Stimulated activated CD4-positive, alpha-beta T cell treated with anti-CD3 and anti-CD28 coated beads, Interleukin-1b, Interleukin-23, amount 100 ng/mL, for 24 hours (primary cell): ENCODE results near the gene HIC1.

Source experiments
- DNase-seq, 4 experiments: peaks; one replicate each; pipeline ENCODE4 v3.0.0-alpha.2; 2020; ENCODE audit warnings: low read depth in 4 of 4, low spot score in 1 of 4

HIC1 gene

GRCh38 chr17:2071455-2072281 lies 16.8 kb downstream of the HIC1 start:
- no peak for DNase-seq

- DNase-seq: no peak
Observed at GRCh38 chr17:2074919-2075318, 20.0 kb downstream of the HIC1 start.

- no peak for DNase-seq
Observed at GRCh38 chr17:2075336-2076086, 20.6 kb downstream of the HIC1 start.

GRCh38 chr17:2076087-2076984 lies 21.4 kb downstream of the HIC1 start:
- no peak for DNase-seq

GRCh38 chr17:2077040-2077439 lies 22.1 kb downstream of the HIC1 start:
- DNase-seq: no peak

DNA sequence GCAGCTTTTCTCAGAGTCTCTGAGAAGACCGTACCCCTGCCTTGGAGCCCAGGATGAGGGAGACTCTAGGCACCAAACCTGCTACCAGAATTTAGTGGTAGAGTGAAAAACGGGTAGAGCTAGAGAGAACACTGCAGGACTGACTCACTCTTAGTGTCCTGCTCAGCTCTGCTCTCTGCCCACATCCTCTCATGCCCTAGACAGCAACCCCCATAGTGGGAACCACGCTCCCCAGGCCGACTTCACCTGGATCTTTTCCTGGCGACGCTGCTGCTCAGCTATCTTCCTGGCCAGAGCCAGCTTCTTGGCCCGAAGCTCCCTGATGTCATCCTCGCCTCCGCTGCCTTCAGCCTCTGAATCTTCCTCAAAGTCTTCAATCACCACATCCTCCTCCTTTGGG lies 26.7 kb downstream of the HIC1 start:
- DNase-seq: no peak

- DNase-seq: no peak
Observed at GRCh38 chr17:2082003-2082781, 27.3 kb downstream of the HIC1 start.

- DNase-seq: no peak
Observed at GRCh38 chr17:2083613-2084035, 28.7 kb downstream of the HIC1 start.

GRCh38 chr17:2084036-2084765 lies 29.3 kb downstream of the HIC1 start:
- DNase-seq: no peak

- DNase-seq: no peak
Observed at GRCh38 chr17:2084766-2085647, 30.1 kb downstream of the HIC1 start.

GRCh38 chr17:2085648-2085949 lies 30.7 kb downstream of the HIC1 start:
- no peak for DNase-seq

- no peak for DNase-seq
Observed at GRCh38 chr17:2086306-2086705, 31.4 kb downstream of the HIC1 start.

DNA sequence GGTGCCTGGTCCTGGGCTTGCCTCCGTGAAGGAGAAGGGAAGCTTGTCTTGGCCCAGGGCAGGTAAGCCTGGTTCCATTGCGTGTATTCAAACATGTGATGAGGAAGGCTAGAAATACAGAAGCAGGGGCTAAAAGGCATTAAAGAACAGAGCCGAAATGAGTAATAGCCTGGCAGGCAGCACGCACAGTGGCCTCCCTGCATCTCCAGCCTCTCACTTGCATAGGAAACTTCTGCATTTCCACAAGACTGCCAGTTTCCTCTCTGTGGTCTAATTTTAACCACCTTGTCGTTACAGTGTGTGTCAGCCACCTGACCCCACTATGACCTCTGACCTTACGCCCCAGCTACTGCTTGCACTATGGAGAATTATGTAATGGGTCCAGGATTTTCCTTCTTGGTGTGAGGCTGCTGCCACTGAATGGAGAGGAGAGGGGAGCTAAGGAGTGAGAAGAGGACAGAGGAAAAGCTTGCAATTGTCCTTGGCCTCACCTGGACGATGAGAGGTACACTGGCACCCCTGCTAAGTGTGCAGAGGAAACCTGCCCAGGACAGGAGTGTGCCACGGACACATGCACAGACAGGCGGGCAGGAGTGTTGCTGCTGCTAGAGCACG lies 32.8 kb downstream of the HIC1 start:
- DNase-seq: peak in 3 of 4 experiments; percentile 16 to 42 (median 20)

GRCh38 chr17:2089021-2089422 lies 34.1 kb downstream of the HIC1 start:
- DNase-seq: no peak

DNA sequence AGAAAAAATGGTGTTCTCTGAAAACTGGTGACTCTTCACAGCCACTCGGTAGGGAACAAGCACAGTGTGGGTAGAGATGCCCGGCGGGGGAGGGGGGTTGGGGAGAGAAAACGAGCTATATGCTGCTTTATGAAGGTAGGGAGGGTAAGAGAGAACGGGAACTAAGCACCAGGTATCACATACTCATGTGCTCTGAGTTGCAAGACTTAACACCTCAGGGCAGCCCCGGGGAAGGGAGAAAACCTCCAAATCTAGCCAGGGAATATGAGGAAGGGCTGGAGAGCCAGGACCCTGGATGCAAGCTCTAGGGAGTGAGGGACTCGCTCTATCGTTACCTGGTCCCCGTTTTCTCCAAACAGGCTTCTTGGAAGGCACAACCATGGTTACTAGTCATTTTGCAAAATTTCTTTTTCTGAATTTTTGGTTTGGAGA lies 35.3 kb downstream of the HIC1 start:
- no peak for DNase-seq

GRCh38 chr17:2090804-2091534 lies 36.1 kb downstream of the HIC1 start:
- no peak for DNase-seq

DNA sequence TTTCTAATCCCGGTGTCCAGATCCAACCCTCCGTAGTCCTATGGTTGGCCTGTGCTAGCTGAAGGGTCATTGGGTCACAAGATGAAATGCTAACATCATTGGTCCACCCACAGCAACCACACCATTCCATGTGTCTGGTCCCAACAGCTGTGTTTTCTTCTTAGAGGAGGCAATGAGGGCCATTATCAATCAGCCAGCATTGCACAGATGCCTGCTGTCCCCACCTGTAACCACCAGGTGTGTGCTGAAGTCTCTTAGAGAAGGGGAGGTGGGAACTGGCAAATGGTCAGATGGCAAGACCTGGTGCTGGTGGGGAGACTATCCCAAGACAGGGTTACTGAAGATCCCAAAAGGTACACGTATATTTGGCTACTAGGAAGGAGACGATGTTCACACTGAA lies 37.4 kb downstream of the HIC1 start:
- DNase-seq: no peak

GRCh38 chr17:2093349-2093748 lies 38.4 kb downstream of the HIC1 start:
- no peak for DNase-seq
